Chondrocyte (in vitro differentiated cells): ENCODE data around the gene TTK. TPM values are rescaled to one million over a fixed set of nuclear protein-coding genes. Genes with fewer than 3 reads are reported as not detected.

Experiments used
- DNase-seq: peaks from one replicate; pipeline ENCODE4 v3.0.0; 2021; ENCODE audit warnings: mixed read lengths, low spot score
- H3K27ac Mint-ChIP-seq: one replicate; pipeline ENCODE4 v1.8.0; 2021; ENCODE audit warnings: mild to moderate bottlenecking, moderate library complexity, mixed read lengths; ENCODE audit not compliant: unreplicated experiment
- H3K27me3 Mint-ChIP-seq: 2 replicates; pipeline ENCODE4 v1.8.0; 2021; ENCODE audit warnings: low read depth, mixed read lengths
- H3K36me3 Mint-ChIP-seq: 2 replicates; pipeline ENCODE4 v1.8.0; 2021; ENCODE audit warnings: low read depth, mixed read lengths
- H3K4me1 Mint-ChIP-seq: 2 replicates; pipeline ENCODE4 v1.8.0; 2021; ENCODE audit warnings: low read depth, mild to moderate bottlenecking, mixed read lengths
- H3K4me3 Mint-ChIP-seq: one replicate; pipeline ENCODE4 v1.8.0; 2021; ENCODE audit warnings: mild to moderate bottlenecking, moderate library complexity, mixed read lengths; ENCODE audit not compliant: unreplicated experiment
- H3K9me3 Mint-ChIP-seq: 2 replicates; pipeline ENCODE4 v1.8.0; 2021; ENCODE audit warnings: low read depth, mixed read lengths
- CTCF ChIP-seq: fragments of 200-600 bp; sonication (generic); IDR thresholded peaks from 2 replicates; pipeline ENCODE4 v1.5.0; 2021; ENCODE audit warnings: antibody characterized with exemption, mild to moderate bottlenecking, moderate library complexity
- total RNA-seq: library from RNA; stranded (reverse); gene quantifications from 3 replicates; pipeline ENCODE4 v1.2.1, GENCODE V29; 2021

Gene TTK
- total RNA-seq, 1 donor from 2014 or later = 3.8 TPM

- Mint-ChIP-seq H3K27me3 (no peaks in the 10 kb centered on the region), H3K4me3 (no peak overlapping the region), H3K9me3 (no peaks in the 10 kb centered on the region), H3K36me3 (no peaks in the 10 kb centered on the region), H3K4me1 (peaks cover 10% of the 10 kb centered on the region), H3K27ac (no peak overlapping the region)
- no peak for DNase-seq
- no peak for TF ChIP-seq CTCF
These were observed 16.1 kb downstream of the TTK start for GRCh38 chr6:80020381-80021120.

GRCh38 chr6:80021131-80021530 lies 16.7 kb downstream of the TTK start:
- H3K9me3 Mint-ChIP-seq = no peaks in the 10 kb centered on the region
- DNase-seq = no peak
- H3K27me3 Mint-ChIP-seq = no peaks in the 10 kb centered on the region
- peaks cover 10% of the 10 kb centered on the region for H3K4me1 Mint-ChIP-seq
- H3K4me3 Mint-ChIP-seq = no peak overlapping the region
- no peak for TF ChIP-seq CTCF
- no peak overlapping the region for H3K27ac Mint-ChIP-seq
- no peaks in the 10 kb centered on the region for H3K36me3 Mint-ChIP-seq

- Mint-ChIP-seq H3K9me3 (no peaks in the 10 kb centered on the region), H3K4me3 (no peak overlapping the region), H3K27ac (no peak overlapping the region), H3K4me1 (peaks cover 10% of the 10 kb centered on the region), H3K36me3 (no peaks in the 10 kb centered on the region), H3K27me3 (no peaks in the 10 kb centered on the region)
- no peak for TF ChIP-seq CTCF
- no peak for DNase-seq
These were observed 17.1 kb downstream of the TTK start for GRCh38 chr6:80021591-80021990.

GRCh38 chr6:80022803-80023202 lies 18.4 kb downstream of the TTK start:
- no peak for TF ChIP-seq CTCF
- Mint-ChIP-seq H3K27me3 (no peaks in the 10 kb centered on the region), H3K36me3 (no peaks in the 10 kb centered on the region), H3K27ac (peak overlapping the region; percentile 73), H3K4me1 (peaks cover 10% of the 10 kb centered on the region), H3K9me3 (no peaks in the 10 kb centered on the region), H3K4me3 (no peak overlapping the region)
- DNase-seq = no peak

GRCh38 chr6:80028589-80028988 lies 24.1 kb downstream of the TTK start:
- Mint-ChIP-seq H3K4me3 (no peak overlapping the region), H3K36me3 (peaks cover 4% of the 10 kb centered on the region), H3K4me1 (peaks cover 4% of the 10 kb centered on the region), H3K9me3 (no peaks in the 10 kb centered on the region), H3K27ac (no peak overlapping the region), H3K27me3 (no peaks in the 10 kb centered on the region)
- DNase-seq = no peak
- no peak for TF ChIP-seq CTCF
